ENCODE results near the gene TSC2. TPM values are rescaled to one million over a fixed set of nuclear protein-coding genes. Genes with fewer than 3 reads are reported as not detected.

The TSC2 gene
- polyA plus RNA-seq: 30.3 TPM

DNA sequence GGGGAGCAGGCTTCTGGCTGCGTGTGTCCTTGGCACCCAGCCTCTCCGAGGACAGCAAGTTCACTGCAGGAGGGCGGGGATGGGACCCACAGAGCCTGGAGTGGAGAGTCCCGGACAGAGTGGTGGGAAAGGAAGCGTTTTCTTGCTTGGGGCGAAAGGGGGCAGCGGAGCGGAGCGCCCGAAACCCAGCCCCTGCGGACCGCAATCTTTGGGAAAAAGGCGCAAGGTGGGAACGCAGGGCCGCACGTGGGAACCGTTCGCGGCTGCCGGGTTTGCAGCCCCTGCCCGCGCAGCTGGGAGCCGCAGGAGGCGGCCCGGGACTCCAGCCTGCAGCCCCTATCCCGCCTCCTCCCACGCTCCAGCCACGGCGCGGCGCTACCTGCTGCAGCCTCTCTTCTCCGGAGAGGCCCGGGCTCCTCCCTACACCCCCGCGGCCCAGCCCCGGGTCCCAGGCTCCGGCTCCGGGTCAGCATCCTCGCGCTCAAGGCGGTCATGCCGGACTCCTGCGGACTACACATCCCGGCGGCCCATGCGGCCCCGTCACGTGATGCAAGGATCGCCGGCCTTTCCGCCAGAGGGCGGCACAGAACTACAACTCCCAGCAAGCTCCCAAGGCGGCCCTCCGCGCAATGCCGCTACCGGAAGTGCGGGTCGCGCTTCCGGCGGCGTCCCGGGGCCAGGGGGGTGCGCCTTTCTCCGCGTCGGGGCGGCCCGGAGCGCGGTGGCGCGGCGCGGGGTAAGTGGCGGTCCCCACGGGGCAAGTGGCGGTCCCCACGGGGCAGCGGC lies at the start of gene TSC2, which contains the start of gene NTHL1:
Gene TSC2 (plus strand): TSS at position 656 of the 786 bp plus-strand sequence. CDS start 631 bp downstream, outside the sequence.
Gene NTHL1 (minus strand): TSS at position 505 of the 786 bp plus-strand sequence. CDS start 11 bp downstream, at position 494.
- peak within 1 kb of the TSS; percentile 67 to 90 (median 86) for H3K27ac Mint-ChIP-seq
- H3K9me3 Mint-ChIP-seq: no peaks in the 10 kb centered on the region
- peaks cover 2% of the 10 kb centered on the region for H3K36me3 Mint-ChIP-seq
- H3K27me3 Mint-ChIP-seq: no peaks in the 10 kb centered on the region
- H3K4me1 Mint-ChIP-seq: peaks cover 4 to 12% (median 11%) of the 10 kb centered on the region in 3 donors
- peak within 1 kb of the TSS; percentile 87 to 96 (median 94) for H3K4me3 Mint-ChIP-seq

GRCh38 chr16:1998360-1998835 lies 49.4 kb upstream of the TSC2 start:
- Mint-ChIP-seq H3K27me3 (no peaks in the 10 kb centered on the region), H3K9me3 (no peaks in the 10 kb centered on the region), H3K27ac (peak overlapping the region in 2 of 3 donors; percentile 67 to 83), H3K36me3 (peaks cover 1% of the 10 kb centered on the region), H3K4me1 (peaks cover 0 to 3% (median 2%) of the 10 kb centered on the region in 3 donors), H3K4me3 (no peak overlapping the region)

- Mint-ChIP-seq H3K27ac (no peak overlapping the region), H3K9me3 (no peaks in the 10 kb centered on the region), H3K4me3 (no peak overlapping the region), H3K4me1 (no peaks in the 10 kb centered on the region), H3K27me3 (no peaks in the 10 kb centered on the region), H3K36me3 (peaks cover 1% of the 10 kb centered on the region)
Measured at GRCh38 chr16:1998852-1999801, 48.7 kb upstream of the TSC2 start.

GRCh38 chr16:1999866-2000514 lies 47.8 kb upstream of the TSC2 start:
- no peaks in the 10 kb centered on the region for H3K4me1 Mint-ChIP-seq
- H3K27me3 Mint-ChIP-seq: no peaks in the 10 kb centered on the region
- no peaks in the 10 kb centered on the region for H3K9me3 Mint-ChIP-seq
- H3K36me3 Mint-ChIP-seq: peaks cover 1% of the 10 kb centered on the region
- no peak overlapping the region for H3K27ac Mint-ChIP-seq
- H3K4me3 Mint-ChIP-seq: no peak overlapping the region

- H3K4me1 Mint-ChIP-seq: peaks cover 0 to 2% (median 1%) of the 10 kb centered on the region in 3 donors
- H3K9me3 Mint-ChIP-seq: no peaks in the 10 kb centered on the region
- peaks cover 1% of the 10 kb centered on the region for H3K36me3 Mint-ChIP-seq
- H3K27me3 Mint-ChIP-seq: no peaks in the 10 kb centered on the region
- H3K4me3 Mint-ChIP-seq: no peak overlapping the region
- H3K27ac Mint-ChIP-seq: no peak overlapping the region
Measured at GRCh38 chr16:2001035-2001434, 46.8 kb upstream of the TSC2 start.

DNA sequence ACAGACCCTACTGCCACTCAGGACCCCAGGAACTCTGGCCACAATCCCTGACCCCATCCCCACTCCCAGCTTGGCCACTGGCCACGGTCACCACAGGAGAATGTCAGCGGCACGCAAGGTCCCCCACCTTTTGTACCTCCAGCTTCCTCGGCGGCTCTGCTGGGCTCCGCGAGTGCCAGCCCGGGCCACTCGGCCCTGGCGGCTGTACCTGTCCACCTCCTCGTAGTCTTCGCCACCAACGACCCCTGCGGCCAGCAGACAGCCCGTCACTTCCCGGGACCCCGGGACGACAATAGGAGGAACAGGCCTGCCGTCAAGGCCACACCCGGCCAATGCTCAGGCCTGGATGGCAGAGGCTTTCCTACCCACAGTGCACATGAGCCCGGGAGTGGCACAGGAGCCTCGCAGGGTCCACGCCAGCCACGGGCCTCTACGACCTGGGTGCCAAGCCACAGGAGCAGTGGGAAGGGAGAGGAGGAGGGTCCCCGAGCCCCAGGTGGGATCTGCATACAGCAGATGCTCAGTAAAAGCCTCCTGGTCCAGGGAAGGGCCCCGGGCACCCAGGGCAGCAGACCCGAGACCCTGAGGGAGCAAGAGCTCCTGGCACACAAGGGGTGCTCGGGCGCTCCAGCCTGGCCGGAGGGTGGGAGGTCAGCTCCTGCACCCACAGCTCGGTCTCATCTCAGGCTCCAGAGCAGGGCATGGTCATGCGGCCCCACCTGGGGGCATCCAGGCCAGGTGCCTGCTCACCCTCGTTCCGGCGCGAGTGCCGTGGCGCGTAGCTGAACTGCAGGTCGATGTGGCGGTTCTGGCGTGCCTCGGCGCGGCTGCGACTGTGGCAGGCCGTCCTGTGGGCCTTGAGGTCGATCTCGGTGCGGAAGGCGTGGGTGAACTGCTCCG lies 46.1 kb upstream of the TSC2 start:
- Mint-ChIP-seq H3K27me3 (no peaks in the 10 kb centered on the region), H3K36me3 (peaks cover 1% of the 10 kb centered on the region)

DNA sequence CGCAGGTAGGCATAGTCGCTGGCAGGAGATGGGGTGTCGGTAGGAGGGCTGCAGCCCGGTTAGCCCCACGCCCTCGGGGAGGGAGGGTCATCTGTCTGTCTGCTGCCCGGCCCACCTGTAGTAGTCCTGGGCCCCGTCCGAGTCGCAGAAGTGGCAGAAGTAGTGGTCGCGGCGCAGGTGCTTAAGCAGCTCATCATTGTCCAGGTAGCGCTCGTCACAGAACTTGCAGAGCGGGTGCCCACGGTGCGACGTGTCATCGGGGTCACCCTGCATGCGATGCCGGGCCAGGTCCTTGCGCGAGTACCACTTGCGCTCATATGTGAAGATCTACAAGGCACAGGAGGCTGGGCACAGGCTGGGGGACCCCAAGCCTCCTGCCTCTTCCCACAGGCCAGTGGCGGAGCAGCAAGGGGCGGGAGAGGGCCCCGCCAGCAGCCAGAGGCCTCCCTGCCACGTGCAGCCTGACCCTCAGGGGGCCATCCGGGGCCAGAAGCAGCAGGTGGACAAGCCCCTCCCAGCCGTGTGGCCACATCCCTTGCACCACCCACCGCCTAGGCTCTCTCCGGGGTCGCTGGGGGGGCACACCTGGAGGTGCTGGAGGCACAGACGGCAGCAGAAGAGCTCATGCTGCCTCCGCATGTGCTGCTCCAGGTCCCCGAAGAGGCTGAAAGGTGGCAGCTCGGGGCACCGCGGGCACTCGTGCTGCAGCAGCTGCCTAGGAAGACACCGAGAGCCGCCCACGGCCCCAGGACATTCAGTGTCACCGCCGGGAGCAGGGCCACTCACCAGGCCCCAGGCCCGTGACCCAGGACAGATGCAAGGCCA lies 45.2 kb upstream of the TSC2 start:
- no peaks in the 10 kb centered on the region for H3K27me3 Mint-ChIP-seq
- peak overlapping the region in 1 of 3 donors; percentile 80 for H3K27ac Mint-ChIP-seq
- peaks cover 1% of the 10 kb centered on the region for H3K36me3 Mint-ChIP-seq
- no peak overlapping the region for H3K4me3 Mint-ChIP-seq
- H3K9me3 Mint-ChIP-seq: no peaks in the 10 kb centered on the region
- peaks cover 0 to 7% (median 4%) of the 10 kb centered on the region in 3 donors for H3K4me1 Mint-ChIP-seq

More for the DNA sequence above, 46.1 kb upstream of the TSC2 start:
- Mint-ChIP-seq H3K4me1 (peaks cover 0 to 3% (median 1%) of the 10 kb centered on the region in 3 donors), H3K27ac (peak overlapping the region in 1 of 3 donors; percentile 80), H3K4me3 (no peak overlapping the region), H3K9me3 (no peaks in the 10 kb centered on the region)

DNA sequence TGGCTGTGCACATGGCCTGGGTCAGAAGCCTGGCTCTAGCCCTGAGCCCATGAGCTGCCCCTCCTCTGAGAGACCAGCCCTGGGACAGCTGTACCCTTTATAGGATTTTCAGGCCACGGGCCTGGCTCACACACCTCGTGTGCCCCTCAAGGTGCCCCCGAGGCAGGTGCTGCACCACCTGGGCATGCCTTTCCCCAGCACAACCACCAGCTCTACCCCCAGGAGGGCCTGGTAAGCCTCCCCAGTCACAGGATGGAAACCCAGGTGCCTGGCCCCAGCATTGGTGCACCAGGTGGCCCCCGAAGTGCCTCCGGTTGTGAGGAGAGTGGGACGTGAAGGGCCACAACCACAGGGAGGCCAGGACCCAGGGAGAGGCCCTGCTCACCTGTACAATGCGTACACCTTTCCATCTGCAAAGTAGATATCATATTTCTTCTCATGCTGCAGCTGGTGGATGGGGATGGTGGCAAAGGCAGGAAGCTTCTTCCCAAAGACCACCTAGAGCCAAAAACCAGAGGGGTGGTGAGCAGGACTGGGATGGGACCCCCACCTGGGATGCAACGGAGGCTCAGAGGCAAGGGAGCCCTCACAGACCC lies 44.5 kb upstream of the TSC2 start:
- H3K27me3 Mint-ChIP-seq: no peaks in the 10 kb centered on the region
- H3K27ac Mint-ChIP-seq: no peak overlapping the region
- no peaks in the 10 kb centered on the region for H3K9me3 Mint-ChIP-seq
- peaks cover 2 to 12% (median 11%) of the 10 kb centered on the region in 3 donors for H3K4me1 Mint-ChIP-seq
- peaks cover under 1% of the 10 kb centered on the region for H3K36me3 Mint-ChIP-seq
- peak overlapping the region in 1 of 4 donors; percentile 40 for H3K4me3 Mint-ChIP-seq

GRCh38 chr16:2003827-2004641 lies 43.8 kb upstream of the TSC2 start:
- Mint-ChIP-seq H3K36me3 (no peaks in the 10 kb centered on the region), H3K27me3 (no peaks in the 10 kb centered on the region), H3K4me1 (peaks cover 9 to 17% (median 16%) of the 10 kb centered on the region in 3 donors), H3K9me3 (no peaks in the 10 kb centered on the region), H3K4me3 (peak overlapping the region in 1 of 4 donors; percentile 40), H3K27ac (no peak overlapping the region)

- Mint-ChIP-seq H3K4me3 (no peak overlapping the region), H3K9me3 (no peaks in the 10 kb centered on the region), H3K27me3 (no peaks in the 10 kb centered on the region), H3K4me1 (peaks cover 11 to 17% (median 16%) of the 10 kb centered on the region in 3 donors), H3K27ac (no peak overlapping the region), H3K36me3 (no peaks in the 10 kb centered on the region)
Measured at GRCh38 chr16:2004795-2005517, 42.8 kb upstream of the TSC2 start.

GRCh38 chr16:2005646-2006045 lies 42.1 kb upstream of the TSC2 start:
- peak overlapping the region in 2 of 4 donors; percentile 7 to 53 for H3K4me3 Mint-ChIP-seq
- H3K4me1 Mint-ChIP-seq: peaks cover 15 to 22% (median 20%) of the 10 kb centered on the region in 3 donors
- no peaks in the 10 kb centered on the region for H3K36me3 Mint-ChIP-seq
- no peaks in the 10 kb centered on the region for H3K27me3 Mint-ChIP-seq
- H3K27ac Mint-ChIP-seq: no peak overlapping the region
- no peaks in the 10 kb centered on the region for H3K9me3 Mint-ChIP-seq

Data from IgD-negative memory B cell (primary cell).